PC-9 (cell line): ENCODE results near the gene UGT1A5. TPM values are rescaled to one million over a fixed set of nuclear protein-coding genes. Genes with fewer than 3 reads are reported as not detected.
A peak's percentile ranks its signal among the peaks of the same experiment; 100 is the strongest.

Experiments used
- BruUV-seq: library from RNA; stranded (reverse); fragments of 400-500 nt; replicated peaks from 2 replicates; lab custom pipeline; 2021; lab: Mats Ljungman, UMichigan
- CTCF ChIA-PET: fragments of 300-600 bp; sonication (Branson Sonifier 250); formaldehyde crosslinking; loops from one replicate; lab custom pipeline; 2022; ENCODE audit warnings: antibody characterized with exemption; lab: Charles Lee
- POLR2A ChIA-PET: fragments of 300-600 bp; sonication (Branson Sonifier 250); formaldehyde crosslinking; loops from one replicate; lab custom pipeline; 2022; ENCODE audit warnings: antibody characterized with exemption; ENCODE audit not compliant: unreplicated experiment; lab: Charles Lee
- DNase-seq, 2 experiments: peaks; one replicate each; pipeline versions ENCODE4 v3.0.0 to v3.0.0-alpha.2; 2015 to 2022; ENCODE audit warnings: mixed read lengths in 1 of 2
- H2AFZ ChIP-seq: fragments of 200-600 bp; sonication (generic); 2 replicates; pipeline ENCODE4 v1.8.1; 2017; ENCODE audit warnings: antibody characterized with exemption
- H3F3A ChIP-seq: fragments of 200-600 bp; sonication (generic); 2 replicates; pipeline ENCODE4 v1.8.1; 2017; ENCODE audit warnings: antibody characterized with exemption, mild to moderate bottlenecking, low read depth; ENCODE audit not compliant: insufficient read depth
- H3K27ac ChIP-seq: fragments of 200-600 bp; sonication (generic); 2 replicates; pipeline ENCODE4 v1.6.1; 2016; ENCODE audit warnings: mixed run types
- H3K27me3 ChIP-seq: fragments of 200-600 bp; sonication (generic); 2 replicates; pipeline ENCODE4 v1.6.1; 2016; ENCODE audit warnings: low read depth, mixed run types; ENCODE audit not compliant: insufficient read depth
- H3K36me3 ChIP-seq: fragments of 200-600 bp; sonication (generic); 2 replicates; pipeline ENCODE4 v1.6.1; 2016; ENCODE audit warnings: low read depth, mixed run types
- H3K4me1 ChIP-seq: fragments of 200-600 bp; sonication (generic); replicated peaks from 2 replicates; pipeline ENCODE4 v1.6.1; 2016; ENCODE audit warnings: mixed run types; ENCODE audit not compliant: insufficient read depth
- H3K4me2 ChIP-seq: fragments of 200-600 bp; sonication (generic); 2 replicates; pipeline ENCODE4 v1.6.1; 2017; ENCODE audit warnings: mixed run types
- H3K4me3 ChIP-seq: fragments of 200-600 bp; sonication (generic); 2 replicates; pipeline ENCODE4 v1.6.1; 2016; ENCODE audit warnings: mixed run types
- H3K79me2 ChIP-seq: fragments of 200-600 bp; sonication (generic); 2 replicates; pipeline ENCODE4 v1.6.1; 2017; ENCODE audit warnings: low read depth, mixed run types
- H3K9me2 ChIP-seq: fragments of 200-600 bp; sonication (generic); 2 replicates; pipeline ENCODE4 v1.8.1; 2017; ENCODE audit warnings: mild to moderate bottlenecking; ENCODE audit not compliant: insufficient read depth
- H3K9me3 ChIP-seq: fragments of 200-600 bp; sonication (generic); 2 replicates; pipeline ENCODE4 v1.8.1; 2016; ENCODE audit warnings: low read depth; ENCODE audit not compliant: insufficient read depth
- H4K20me1 ChIP-seq: fragments of 200-600 bp; sonication (generic); 2 replicates; pipeline ENCODE4 v1.8.1; 2017; ENCODE audit not compliant: insufficient read depth
- CTCF ChIP-seq: fragments of 200-600 bp; sonication (generic); conservative IDR thresholded peaks from 2 replicates; pipeline ENCODE4 v1.6.1; 2017; ENCODE audit warnings: mixed run types, antibody characterized with exemption, mild to moderate bottlenecking, moderate library complexity
- EZH2 ChIP-seq: fragments of 200-600 bp; sonication (generic); IDR thresholded peaks from 2 replicates; pipeline ENCODE4 v1.8.0; 2017; ENCODE audit warnings: antibody characterized with exemption, low read depth
- intact Hi-C: fragments of 100-400 bp; cut with micrococcal nuclease; formaldehyde crosslinking; loops from one replicate; pipeline ENCODE4 v1.10.0; 2022; ENCODE audit not compliant: unreplicated experiment
- total RNA-seq: library from RNA; stranded (reverse); gene quantifications from 2 replicates; pipeline ENCODE4 v1.2.3, GENCODE V29; 2021

UGT1A5 gene
- total RNA-seq, 1 experiment from 2014 or later, result 71.3 TPM

GRCh38 chr2:233801357-233802131 lies 88.8 kb downstream of the UGT1A5 start:
- Histone ChIP-seq H4K20me1 (no peaks in the 10 kb centered on the region), H3K4me1 (peaks cover 7% of the 10 kb centered on the region), H3K79me2 (no peaks in the 10 kb centered on the region), H3F3A (no peaks in the 10 kb centered on the region), H3K9me3 (no peaks in the 10 kb centered on the region), H3K36me3 (no peaks in the 10 kb centered on the region), H3K9me2 (no peaks in the 10 kb centered on the region), H3K4me2 (no peak overlapping the region), H3K27ac (no peak overlapping the region), H2AFZ (no peak overlapping the region), H3K4me3 (no peak overlapping the region), H3K27me3 (no peaks in the 10 kb centered on the region)
- DNase-seq, result peak; percentile 46 to 64
- CTCF ChIA-PET, result interaction anchor here (0.6 kb wide), 2 partner anchors 27 to 404 kb away, joined by 4 read pairs; no protein-coding TSS in a partner anchor
- intact Hi-C loops, result loop anchor here (1.0 kb wide), 1 partner anchor 358 kb away; no protein-coding TSS in a partner anchor
- BruUV-seq, result no TSS peak
- no peak for TF ChIP-seq EZH2
- no peak for TF ChIP-seq CTCF
- POLR2A ChIA-PET, result interaction anchor here (0.6 kb wide), 1 partner anchor 415 kb away, joined by 3 read pairs; no protein-coding TSS in a partner anchor

- Histone ChIP-seq H3K27me3 (no peaks in the 10 kb centered on the region), H3K27ac (no peak overlapping the region), H3K4me2 (no peak overlapping the region), H3F3A (no peaks in the 10 kb centered on the region), H3K79me2 (no peaks in the 10 kb centered on the region), H3K9me2 (no peaks in the 10 kb centered on the region), H3K36me3 (no peaks in the 10 kb centered on the region), H3K4me1 (peaks cover 7% of the 10 kb centered on the region), H4K20me1 (no peaks in the 10 kb centered on the region), H3K4me3 (no peak overlapping the region), H3K9me3 (no peaks in the 10 kb centered on the region), H2AFZ (no peak overlapping the region)
- no peak for TF ChIP-seq EZH2
- no peak for TF ChIP-seq CTCF
- CTCF ChIA-PET, result interaction anchor here (0.6 kb wide), 1 partner anchor 405 kb away, joined by 4 read pairs; no protein-coding TSS in a partner anchor
- BruUV-seq, result no TSS peak
- POLR2A ChIA-PET, result interaction anchor here (0.6 kb wide), 1 partner anchor 415 kb away, joined by 3 read pairs; no protein-coding TSS in a partner anchor
- intact Hi-C loops, result no loop called here
- DNase-seq, result no peak
Observed at GRCh38 chr2:233802132-233802815, 89.6 kb downstream of the UGT1A5 start.

- ChIA-PET CTCF (no interaction called here), POLR2A (interaction anchor here (0.5 kb wide), 1 partner anchor 54 kb away, joined by 5 read pairs; no protein-coding TSS in a partner anchor)
- no peak overlapping the region for H3K27ac ChIP-seq
- H4K20me1 ChIP-seq, result no peaks in the 10 kb centered on the region
- no peak for DNase-seq
- no peak overlapping the region for H2AFZ ChIP-seq
- TF ChIP-seq EZH2 (no peak), CTCF (no peak)
- H3K4me3 ChIP-seq, result no peak overlapping the region
- no peaks in the 10 kb centered on the region for H3K36me3 ChIP-seq
- H3K4me1 ChIP-seq, result peaks cover 7% of the 10 kb centered on the region
- no peaks in the 10 kb centered on the region for H3K9me2 ChIP-seq
- H3F3A ChIP-seq, result no peaks in the 10 kb centered on the region
- no peak overlapping the region for H3K4me2 ChIP-seq
- H3K27me3 ChIP-seq, result no peaks in the 10 kb centered on the region; the same call in 1 of the 2 replicates
- BruUV-seq, result no TSS peak
- H3K79me2 ChIP-seq, result no peaks in the 10 kb centered on the region
- no peaks in the 10 kb centered on the region for H3K9me3 ChIP-seq
- intact Hi-C loops, result no loop called here
Observed at GRCh38 chr2:233803292-233803911, 90.7 kb downstream of the UGT1A5 start.
